GM23248 (cell line): ENCODE measurements around the gene MT1B. TPM values are rescaled to one million over a fixed set of nuclear protein-coding genes. Genes with fewer than 3 reads are reported as not detected.

Experiments used
- DNase-seq: peaks from one replicate; pipeline ENCODE4 v3.0.0-alpha.2; 2015
- H2AFZ ChIP-seq: fragments of 200-600 bp; sonication (generic); 2 replicates; pipeline ENCODE4 v1.6.1; 2016; ENCODE audit warnings: antibody characterized with exemption
- H3F3A ChIP-seq: fragments of 200-600 bp; sonication (generic); 2 replicates; pipeline ENCODE4 v1.6.1; 2016; ENCODE audit warnings: mild to moderate bottlenecking, antibody characterized with exemption, mixed run types; ENCODE audit not compliant: insufficient read depth
- H3K27ac ChIP-seq: fragments of 200-600 bp; sonication (generic); 2 replicates; pipeline ENCODE4 v1.5.1; 2016; ENCODE audit warnings: mild to moderate bottlenecking
- H3K27me3 ChIP-seq: fragments of 200-600 bp; sonication (generic); replicated peaks from 2 replicates; pipeline ENCODE4 v1.6.1; 2016; ENCODE audit warnings: mild to moderate bottlenecking; ENCODE audit not compliant: insufficient read depth
- H3K36me3 ChIP-seq: fragments of 200-600 bp; sonication (generic); 2 replicates; pipeline ENCODE4 v1.6.1; 2016; ENCODE audit warnings: low read depth, mild to moderate bottlenecking
- H3K4me1 ChIP-seq: fragments of 200-600 bp; sonication (generic); 2 replicates; pipeline ENCODE4 v1.6.1; 2016; ENCODE audit warnings: mild to moderate bottlenecking; ENCODE audit not compliant: insufficient read depth
- H3K4me2 ChIP-seq: fragments of 200-600 bp; sonication (generic); one replicate; pipeline ENCODE4 v1.6.1; 2016; ENCODE audit warnings: mild to moderate bottlenecking; ENCODE audit not compliant: unreplicated experiment
- H3K4me3 ChIP-seq: fragments of 200-600 bp; sonication (generic); 2 replicates; pipeline ENCODE4 v1.5.1; 2016; ENCODE audit warnings: mild to moderate bottlenecking
- H3K79me2 ChIP-seq: fragments of 200-600 bp; sonication (generic); 2 replicates; pipeline ENCODE4 v1.6.1; 2016; ENCODE audit warnings: mild to moderate bottlenecking; ENCODE audit not compliant: insufficient read depth
- H3K9ac ChIP-seq: fragments of 200-600 bp; sonication (generic); 2 replicates; pipeline ENCODE4 v1.6.1; 2016; ENCODE audit warnings: mild to moderate bottlenecking
- H3K9me2 ChIP-seq: fragments of 200-600 bp; sonication (generic); 2 replicates; pipeline ENCODE4 v1.6.1; 2016; ENCODE audit warnings: mixed run types, mild to moderate bottlenecking, moderate library complexity; ENCODE audit not compliant: insufficient read depth
- H3K9me3 ChIP-seq: fragments of 200-600 bp; sonication (generic); one replicate; pipeline ENCODE4 v1.6.1; 2017; ENCODE audit warnings: low read depth
- H4K20me1 ChIP-seq: fragments of 200-600 bp; sonication (generic); 2 replicates; pipeline ENCODE4 v1.6.0; 2016; ENCODE audit not compliant: insufficient read depth
- EZH2 ChIP-seq: fragments of 200-600 bp; sonication (generic); IDR thresholded peaks from 2 replicates; pipeline ENCODE4 v1.6.1; 2018; ENCODE audit warnings: antibody characterized with exemption, mild to moderate bottlenecking; ENCODE audit not compliant: insufficient read depth, poor library complexity, severe bottlenecking
- EZH2phosphoT487 ChIP-seq: fragments of 200-600 bp; sonication (generic); IDR thresholded peaks from 2 replicates; pipeline ENCODE4 v1.6.1; 2018; ENCODE audit warnings: antibody characterized with exemption, moderate library complexity, mild to moderate bottlenecking, low read depth; ENCODE audit not compliant: insufficient read depth
- WGBS, 2 experiments: methylation state at CpG; one replicate each; pipeline ENCODE4 v1.1.6; 2015 to 2017; ENCODE audit warnings: low lambda C conversion rate in 2 of 2, low coverage in 1 of 2; ENCODE audit errors: missing lambda C conversion rate in 2 of 2; 5-methylcytosine and 5-hydroxymethylcytosine counted together
- in situ Hi-C: fragments of 300-500 bp; cut with MboI; formaldehyde crosslinking; loops from 2 replicates; pipeline ENCODE4 v1.15.0; 2020
- polyA plus RNA-seq: library from polyadenylated mRNA; unstranded; fragments of >200 nt; fragmentation: Nextera tagmentation; extraction: Ambion mirVana; gene quantifications from 2 replicates; pipeline ENCODE4 v1.2.1, GENCODE V29; 2016
- total RNA-seq: library from RNA; depleted of rRNA; stranded (reverse); fragments of >200 nt; shearing (Covaris generic); gene quantifications from 2 replicates; pipeline ENCODE4 v1.2.3, GENCODE V29; 2014

Gene MT1B
- total and polyA plus RNA-seq, 2 experiments from 2014 or later = not detected

- Histone ChIP-seq H3K9me3 (no peaks in the 10 kb centered on the region), H3K4me2 (no peak overlapping the region), H3K4me1 (no peaks in the 10 kb centered on the region), H4K20me1 (no peaks in the 10 kb centered on the region), H3K36me3 (no peaks in the 10 kb centered on the region), H3K79me2 (no peaks in the 10 kb centered on the region), H3K4me3 (no peak overlapping the region), H2AFZ (no peak overlapping the region), H3K27ac (no peak overlapping the region), H3F3A (no peaks in the 10 kb centered on the region), H3K9me2 (no peaks in the 10 kb centered on the region), H3K9ac (no peak overlapping the region), H3K27me3 (no peaks in the 10 kb centered on the region)
- WGBS, 2 experiments = 88 to 94% methylated on average over 1 of the region's 1 CpG
- in situ Hi-C loops = no loop called here
- no peak for DNase-seq
- TF ChIP-seq EZH2phosphoT487 (no peak), EZH2 (no peak)
These were observed 11.6 kb upstream of the MT1B start for GRCh38 chr16:56640076-56640475.

DNA sequence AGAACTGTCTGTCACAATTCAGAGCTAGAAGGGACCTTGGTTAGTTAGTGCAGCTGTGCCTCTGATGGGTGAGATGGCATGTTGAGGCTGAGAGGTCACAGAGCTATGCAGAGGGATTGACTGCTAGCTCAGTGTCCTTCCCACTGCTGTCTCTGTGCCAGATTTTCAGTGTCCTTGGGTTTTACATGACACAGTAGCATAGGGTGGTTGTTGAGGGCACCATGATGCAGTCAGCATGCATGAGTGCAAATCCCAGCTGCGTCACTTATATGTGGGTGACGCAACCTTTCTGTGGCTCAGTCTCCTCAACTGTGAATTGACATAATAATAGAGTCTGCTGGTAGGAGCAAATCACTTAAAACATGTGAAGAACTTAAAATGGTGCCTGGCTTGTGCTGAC, 10.5 kb upstream of the MT1B start:
- DNase-seq = no peak
- Histone ChIP-seq H3K9me3 (no peaks in the 10 kb centered on the region), H2AFZ (no peak overlapping the region), H3K4me1 (no peaks in the 10 kb centered on the region), H3K36me3 (no peaks in the 10 kb centered on the region), H3K9ac (no peak overlapping the region), H3K27me3 (no peaks in the 10 kb centered on the region), H3K4me3 (no peak overlapping the region), H3K27ac (no peak overlapping the region), H3K79me2 (no peaks in the 10 kb centered on the region), H3K4me2 (no peak overlapping the region), H3F3A (no peaks in the 10 kb centered on the region), H4K20me1 (no peaks in the 10 kb centered on the region), H3K9me2 (no peaks in the 10 kb centered on the region)
- no peak for TF ChIP-seq EZH2phosphoT487
- no peak for TF ChIP-seq EZH2
- WGBS, 2 experiments = 97 to 98% methylated on average over 2 of the region's 2 CpGs
- in situ Hi-C loops = no loop called here

DNA sequence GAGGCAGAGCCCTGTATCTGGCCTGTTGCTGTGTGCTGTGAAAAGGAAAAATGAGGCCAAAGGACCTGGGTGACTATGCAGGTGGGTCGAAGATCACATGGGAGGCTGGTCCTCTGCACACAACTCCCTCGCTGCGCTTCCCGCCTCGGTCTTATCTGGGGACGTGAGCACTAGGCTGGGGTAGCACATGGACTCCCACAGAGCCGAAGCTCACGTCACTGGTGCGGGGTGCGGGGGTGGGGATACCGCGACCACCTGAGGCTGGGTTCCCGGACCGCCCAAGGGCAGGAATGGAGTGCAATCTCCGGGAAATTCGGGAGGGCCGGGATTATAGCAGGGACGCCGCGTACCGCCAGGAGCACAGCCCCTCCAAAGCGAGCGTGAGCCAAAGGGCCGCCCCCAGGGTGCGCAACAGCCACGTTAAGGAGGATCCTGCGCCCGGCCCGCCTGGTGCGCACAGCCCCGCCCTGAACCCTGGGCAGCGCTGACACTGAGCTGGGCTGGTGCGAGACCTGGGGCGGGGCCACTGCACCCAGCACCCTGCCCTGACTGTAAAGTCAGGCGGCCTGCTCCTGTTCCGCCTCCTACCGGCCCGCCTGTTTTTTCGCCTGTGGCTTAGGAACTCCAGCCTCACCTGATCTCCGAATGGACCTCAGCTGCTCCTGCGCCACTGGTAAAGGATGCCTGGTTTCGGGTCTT, 8.5 kb upstream of the MT1B start:
- Histone ChIP-seq H3K27me3 (peaks cover 12% of the 10 kb centered on the region), H3K4me2 (no peak overlapping the region), H3K9me3 (no peaks in the 10 kb centered on the region), H3K9me2 (no peaks in the 10 kb centered on the region), H3K27ac (no peak overlapping the region), H2AFZ (peak overlapping the region; percentile 56; the same call in 1 of the 2 replicates), H3K4me3 (peak overlapping the region; percentile 23), H3K36me3 (no peaks in the 10 kb centered on the region), H4K20me1 (no peaks in the 10 kb centered on the region), H3F3A (no peaks in the 10 kb centered on the region), H3K79me2 (no peaks in the 10 kb centered on the region), H3K9ac (no peak overlapping the region), H3K4me1 (no peaks in the 10 kb centered on the region)
- 21 to 26% methylated on average over 41 to 42 of the region's 42 CpGs for WGBS, 2 experiments
- TF ChIP-seq EZH2 = no peak
- TF ChIP-seq EZH2phosphoT487 = no peak
- in situ Hi-C loops = no loop called here
- peak; percentile 65 for DNase-seq

DNA sequence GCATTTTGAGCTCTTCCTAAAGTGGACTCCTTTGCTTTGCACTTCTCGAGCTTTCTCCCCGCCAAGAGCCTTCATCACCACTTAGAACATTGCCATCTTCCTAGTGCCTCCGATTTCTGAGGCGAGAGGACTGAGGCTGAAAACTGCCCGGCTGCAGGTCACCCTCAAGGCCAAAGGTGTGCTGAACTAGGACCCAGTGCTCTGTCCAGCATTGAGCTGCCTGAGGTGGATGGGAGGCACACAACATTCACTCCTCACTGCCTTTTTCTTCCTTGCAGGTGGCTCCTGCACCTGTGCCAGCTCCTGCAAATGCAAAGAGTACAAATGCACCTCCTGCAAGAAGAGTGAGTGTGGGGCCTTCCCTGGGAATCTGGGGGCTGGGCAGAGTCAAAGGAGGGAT, 7.9 kb upstream of the MT1B start:
- in situ Hi-C loops = no loop called here
- Histone ChIP-seq H2AFZ (peak overlapping the region; percentile 56; the same call in 1 of the 2 replicates), H3K9me2 (no peaks in the 10 kb centered on the region), H3K9ac (no peak overlapping the region), H3K4me3 (peak overlapping the region; percentile 23; the same call in 1 of the 2 replicates), H3K4me1 (no peaks in the 10 kb centered on the region), H3K27me3 (peaks cover 12% of the 10 kb centered on the region), H3K4me2 (no peak overlapping the region), H4K20me1 (no peaks in the 10 kb centered on the region), H3K79me2 (no peaks in the 10 kb centered on the region), H3K36me3 (no peaks in the 10 kb centered on the region), H3F3A (no peaks in the 10 kb centered on the region), H3K27ac (no peak overlapping the region), H3K9me3 (no peaks in the 10 kb centered on the region)
- TF ChIP-seq EZH2phosphoT487 (no peak), EZH2 (no peak)
- 87 to 92% methylated on average over 5 of the region's 5 CpGs for WGBS, 2 experiments
- no peak for DNase-seq
